ENCODE data around the gene TOMM40L. TPM values are rescaled to one million over a fixed set of nuclear protein-coding genes. Genes with fewer than 3 reads are reported as not detected.
"Not testable (repeated sequence)": the region's sequence is repeated elsewhere in the genome, so short reads cannot be mapped to it uniquely, and the experiment has no call there.

Gene TOMM40L
- total RNA-seq, 1 donor from 2014 or later = 11.6 TPM

GRCh38 chr1:161251579-161251978, 25.7 kb downstream of the TOMM40L start:
- Histone ChIP-seq H3K4me3 (no peak overlapping the region), H3K36me3 (no peaks in the 10 kb centered on the region), H3K4me1 (no peaks in the 10 kb centered on the region), H3K9me3 (no peaks in the 10 kb centered on the region), H3K27me3 (no peaks in the 10 kb centered on the region), H3K27ac (no peak overlapping the region)
- no peak for TF ChIP-seq CTCF (IDR thresholded peaks at IDR 0.05)
- DNase-seq = peak; percentile 25
- ATAC-seq = no peak
- intact Hi-C loops (cut with DNase I) = no loop called here

GRCh38 chr1:161255302-161255701, 29.4 kb downstream of the TOMM40L start:
- ATAC-seq; intact Hi-C loops (cut with DNase I); DNase-seq; H3K4me1 ChIP-seq; H3K36me3 ChIP-seq; H3K4me3 ChIP-seq; H3K9me3 ChIP-seq: not testable (repeated sequence)
- Histone ChIP-seq H3K27me3 (peaks cover 27% of the 10 kb centered on the region), H3K27ac (peak overlapping the region; percentile 42)

GRCh38 chr1:161255955-161256520, 30.2 kb downstream of the TOMM40L start:
- H3K9me3 ChIP-seq; intact Hi-C loops (cut with DNase I); ATAC-seq; DNase-seq; H3K36me3 ChIP-seq; H3K4me3 ChIP-seq; H3K4me1 ChIP-seq: not testable (repeated sequence)
- Histone ChIP-seq H3K27ac (peak overlapping the region; percentile 42), H3K27me3 (peaks cover 29% of the 10 kb centered on the region)

- DNase-seq; H3K9me3 ChIP-seq; H3K27ac ChIP-seq; H3K36me3 ChIP-seq; H3K4me3 ChIP-seq; ATAC-seq; H3K4me1 ChIP-seq; intact Hi-C loops (cut with DNase I): not testable (repeated sequence)
- peaks cover 29% of the 10 kb centered on the region for H3K27me3 ChIP-seq
Measured at GRCh38 chr1:161257109-161257508, 31.2 kb downstream of the TOMM40L start.

GRCh38 chr1:161258439-161259344, 32.8 kb downstream of the TOMM40L start, which contains the start of gene PCP4L1:
Gene PCP4L1 (plus strand): TSS chr1:161258745. CDS start chr1:161258975, 230 bp downstream.
- Histone ChIP-seq H3K27me3 (peaks cover 29% of the 10 kb centered on the region), H3K4me1 (no peaks in the 10 kb centered on the region), H3K27ac (no peak within 1 kb of the TSS), H3K36me3 (no peaks in the 10 kb centered on the region), H3K4me3 (peak within 1 kb of the TSS; percentile 43), H3K9me3 (no peaks in the 10 kb centered on the region)
- TF ChIP-seq CTCF (IDR thresholded peaks at IDR 0.05) = no peak
- DNase-seq = peak; percentile 84
- intact Hi-C loops (cut with DNase I) = no loop called here
- peak; percentile 95 for ATAC-seq

GRCh38 chr1:161259345-161259702, 33.5 kb downstream of the TOMM40L start:
- no peaks in the 10 kb centered on the region for H3K9me3 ChIP-seq
- DNase-seq = no peak
- H3K27ac ChIP-seq = no peak overlapping the region
- intact Hi-C loops (cut with DNase I) = no loop called here
- H3K4me3 ChIP-seq = peak overlapping the region; percentile 43
- no peaks in the 10 kb centered on the region for H3K4me1 ChIP-seq
- H3K27me3 ChIP-seq = peaks cover 29% of the 10 kb centered on the region
- TF ChIP-seq CTCF (IDR thresholded peaks at IDR 0.05) = no peak
- H3K36me3 ChIP-seq = no peaks in the 10 kb centered on the region
- no peak for ATAC-seq

GRCh38 chr1:161259765-161260164, 33.9 kb downstream of the TOMM40L start:
- H3K9me3 ChIP-seq = no peaks in the 10 kb centered on the region
- H3K4me1 ChIP-seq = no peaks in the 10 kb centered on the region
- H3K36me3 ChIP-seq = no peaks in the 10 kb centered on the region
- peaks cover 29% of the 10 kb centered on the region for H3K27me3 ChIP-seq
- ATAC-seq = no peak
- intact Hi-C loops (cut with DNase I) = no loop called here
- no peak for TF ChIP-seq CTCF (IDR thresholded peaks at IDR 0.05)
- no peak overlapping the region for H3K4me3 ChIP-seq
- no peak overlapping the region for H3K27ac ChIP-seq
- DNase-seq = no peak

Data from upper lobe of right lung (tissue), 1 donor.